Endothelial cell of coronary artery (primary cell): ENCODE measurements around the gene MARCO. TPM values are rescaled to one million over a fixed set of nuclear protein-coding genes. Genes with fewer than 3 reads are reported as not detected.

Experiments used
- total RNA-seq: library from RNA; depleted of rRNA; stranded (reverse); fragments of >200 nt; gene quantifications from 2 replicates; pipeline ENCODE4 v1.2.3, GENCODE V29; 2014

Gene MARCO, protein sequence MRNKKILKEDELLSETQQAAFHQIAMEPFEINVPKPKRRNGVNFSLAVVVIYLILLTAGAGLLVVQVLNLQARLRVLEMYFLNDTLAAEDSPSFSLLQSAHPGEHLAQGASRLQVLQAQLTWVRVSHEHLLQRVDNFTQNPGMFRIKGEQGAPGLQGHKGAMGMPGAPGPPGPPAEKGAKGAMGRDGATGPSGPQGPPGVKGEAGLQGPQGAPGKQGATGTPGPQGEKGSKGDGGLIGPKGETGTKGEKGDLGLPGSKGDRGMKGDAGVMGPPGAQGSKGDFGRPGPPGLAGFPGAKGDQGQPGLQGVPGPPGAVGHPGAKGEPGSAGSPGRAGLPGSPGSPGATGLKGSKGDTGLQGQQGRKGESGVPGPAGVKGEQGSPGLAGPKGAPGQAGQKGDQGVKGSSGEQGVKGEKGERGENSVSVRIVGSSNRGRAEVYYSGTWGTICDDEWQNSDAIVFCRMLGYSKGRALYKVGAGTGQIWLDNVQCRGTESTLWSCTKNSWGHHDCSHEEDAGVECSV
- not detected in 2 replicates for total RNA-seq

DNA sequence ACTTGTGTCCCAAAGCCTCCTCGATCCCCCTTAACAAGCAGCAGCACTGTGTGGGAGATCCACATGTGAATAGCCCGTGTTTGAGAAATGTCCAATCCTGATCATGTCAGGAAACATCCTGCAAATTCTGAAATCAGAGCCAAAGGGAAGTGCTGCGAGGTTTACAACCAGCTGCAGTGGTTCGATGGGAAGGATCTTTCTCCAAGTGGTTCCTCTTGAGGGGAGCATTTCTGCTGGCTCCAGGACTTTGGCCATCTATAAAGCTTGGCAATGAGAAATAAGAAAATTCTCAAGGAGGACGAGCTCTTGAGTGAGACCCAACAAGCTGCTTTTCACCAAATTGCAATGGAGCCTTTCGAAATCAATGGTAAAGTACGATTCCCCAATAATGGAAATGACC lies at the start of gene MARCO:
Gene MARCO (plus strand): TSS at position 164 of the 400 bp plus-strand sequence. CDS start 107 bp downstream, at position 271.

Other genes starting within 250 kb of the MARCO start
- gene EN1, start 94.5 kb upstream of the MARCO start, total RNA-seq: not detected in 2 replicates
- not detected in 2 replicates for gene C1QL2, start 216.6 kb downstream of the MARCO start, total RNA-seq